ACHN (cell line): ENCODE results near the gene ZNF334.

Source experiments
- DNase-seq: peaks from one replicate; pipeline ENCODE4 v3.0.0-alpha.2; 2015
- in situ Hi-C: cut with HindIII; loops from 2 replicates; pipeline ENCODE4 v1.10.0; 2017; ENCODE audit warnings: low sequenced_read_pairs, low pct_ligation_motif_present, low pct_unique_long_range_greater_than_20kb

ZNF334 gene

GRCh38 chr20:46512943-46513844 lies at the start of gene ZNF334:
Gene ZNF334, minus strand, starts transcription at chr20:46513559. Its CDS starts 1,457 bp downstream, at chr20:46512102.
- no peak for DNase-seq
- in situ Hi-C loops, result no loop called here

- in situ Hi-C loops, result no loop called here
- DNase-seq, result peak; percentile 70
Observed at GRCh38 chr20:46562373-46563169, 49.2 kb upstream of the ZNF334 start.

DNA sequence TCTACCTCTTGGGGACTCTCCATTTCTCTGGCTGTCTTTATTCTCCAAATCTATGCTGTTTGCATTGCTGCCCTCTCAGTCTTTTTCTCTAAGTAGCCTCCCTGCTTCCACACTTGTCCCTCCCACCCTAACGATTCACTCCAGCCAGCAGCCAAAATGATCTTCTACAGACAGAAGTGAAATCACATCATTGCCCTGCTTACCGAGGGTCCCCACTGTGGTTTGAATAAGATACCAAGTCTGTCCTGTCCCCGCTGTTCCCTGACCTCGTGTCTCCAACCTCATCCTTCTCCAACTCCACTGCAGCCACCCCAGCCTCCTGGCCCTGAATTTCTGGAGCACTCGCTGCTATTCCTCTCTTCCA lies 48.6 kb upstream of the ZNF334 start:
- in situ Hi-C loops, result no loop called here
- no peak for DNase-seq

- DNase-seq, result no peak
Observed at GRCh38 chr20:46559685-46560440, 46.5 kb upstream of the ZNF334 start.

GRCh38 chr20:46559001-46559400 lies 45.6 kb upstream of the ZNF334 start:
- DNase-seq, result no peak
- in situ Hi-C loops, result no loop called here

More at GRCh38 chr20:46559685-46560440, 46.5 kb upstream of the ZNF334 start:
- in situ Hi-C loops, result no loop called here

DNA sequence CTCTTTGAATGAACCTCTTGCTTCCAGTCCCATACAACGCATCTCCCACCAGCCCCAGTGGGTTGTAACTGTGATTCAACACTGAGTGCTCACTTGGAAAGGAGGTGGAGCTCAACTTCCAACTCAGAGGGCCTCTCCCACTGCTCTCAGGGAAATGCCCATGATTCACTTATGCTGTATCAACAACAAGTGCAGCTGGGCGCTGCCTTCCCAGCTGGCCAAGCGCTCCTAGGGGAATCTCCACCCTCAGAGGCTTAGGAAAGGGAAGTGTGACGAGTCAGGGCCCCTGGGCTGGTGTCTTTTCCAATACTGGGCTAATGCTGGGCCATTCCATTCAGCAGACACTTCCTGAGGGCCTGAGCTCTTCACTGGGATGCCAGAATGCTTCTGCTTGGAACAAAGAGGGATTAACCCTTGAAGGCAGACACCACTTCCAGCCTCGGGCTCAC lies 45.2 kb upstream of the ZNF334 start:
- peak; percentile 90 for DNase-seq

DNA sequence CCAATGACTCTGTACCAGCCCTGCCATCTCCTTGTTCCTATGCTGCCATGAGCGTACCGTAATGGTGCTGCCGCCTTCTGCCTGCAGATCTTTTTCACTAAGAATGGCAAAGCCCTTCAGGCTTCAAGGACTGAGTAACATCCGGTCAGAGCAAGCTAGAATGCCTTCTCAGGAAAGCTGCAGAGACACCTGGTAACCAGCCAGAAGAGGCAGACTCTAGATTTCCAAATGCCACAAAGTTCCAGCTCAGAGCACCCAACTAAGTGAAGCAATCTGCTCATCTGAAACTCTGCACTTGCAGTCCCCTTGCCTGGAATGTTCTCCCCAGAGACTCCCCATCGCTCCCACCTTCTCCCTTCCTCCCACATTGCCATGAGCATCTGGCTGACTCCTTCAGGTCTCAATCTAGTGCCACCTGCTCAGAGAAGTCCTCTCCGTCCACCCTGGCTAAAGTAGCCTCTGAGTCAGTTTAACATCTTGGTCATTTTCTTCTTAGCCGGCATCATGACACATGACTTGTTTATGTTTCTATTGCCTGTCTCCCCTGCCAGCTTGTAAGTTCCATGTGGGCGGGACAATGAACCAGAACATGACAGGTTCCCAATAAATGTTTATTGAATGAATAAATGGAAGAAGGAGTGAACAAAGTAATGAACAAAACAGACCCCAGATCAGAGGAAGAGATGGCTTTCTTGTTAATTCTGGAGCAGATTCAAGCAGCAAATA lies 44.0 kb upstream of the ZNF334 start:
- DNase-seq, result peak; percentile 71
- in situ Hi-C loops, result no loop called here

More for the DNA sequence above, 45.2 kb upstream of the ZNF334 start:
- in situ Hi-C loops, result no loop called here

DNA sequence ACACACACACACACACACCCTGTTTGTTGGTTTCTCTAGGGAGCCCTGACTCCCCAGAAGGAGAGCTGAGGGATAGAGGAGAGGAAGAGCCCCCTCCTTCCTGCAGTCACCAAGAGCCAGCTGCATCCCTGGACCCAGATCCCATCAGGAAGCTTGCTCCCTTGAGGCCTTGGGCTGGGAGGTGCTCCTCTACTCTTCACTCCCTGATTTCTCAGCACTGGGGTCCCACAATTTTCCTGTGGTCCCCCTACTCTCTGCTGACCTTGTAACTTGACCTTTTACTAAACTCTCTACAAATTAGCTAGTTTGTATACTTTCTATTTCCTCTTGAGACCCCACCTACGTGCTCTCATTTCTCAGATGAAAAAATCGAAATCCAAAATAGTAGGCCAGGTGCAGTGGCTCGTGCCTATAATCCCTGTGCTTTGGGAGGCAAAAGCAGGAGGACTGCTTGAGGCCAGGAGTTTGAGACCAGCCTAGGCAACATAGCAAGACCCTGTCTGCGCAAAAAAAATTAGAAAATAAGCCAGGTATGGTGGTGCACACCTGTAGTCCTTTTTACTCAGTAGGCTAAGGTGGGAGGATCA lies 42.1 kb upstream of the ZNF334 start:
- in situ Hi-C loops, result no loop called here
- no peak for DNase-seq

- in situ Hi-C loops, result no loop called here
- DNase-seq, result no peak
Observed at GRCh38 chr20:46554828-46555227, 41.5 kb upstream of the ZNF334 start.

DNA sequence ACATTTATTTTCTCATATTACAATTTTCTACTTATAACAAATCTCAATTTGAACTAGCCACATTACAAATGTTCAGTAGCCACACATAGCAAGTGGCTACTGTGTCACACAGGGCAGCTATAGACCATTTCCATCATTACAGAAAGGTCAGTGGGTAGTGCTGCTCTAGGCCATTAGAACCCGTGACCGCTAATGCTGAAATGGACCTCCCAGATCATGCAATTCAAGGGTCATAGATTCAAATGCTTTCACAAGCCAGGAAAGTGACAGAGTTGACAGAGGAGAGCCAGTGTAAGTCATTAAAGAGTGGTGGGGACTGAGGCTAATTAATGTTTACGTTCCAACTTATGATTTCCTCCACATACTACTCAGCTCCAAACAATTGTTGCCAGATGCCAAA lies 40.6 kb upstream of the ZNF334 start:
- DNase-seq, result no peak
- in situ Hi-C loops, result no loop called here

DNA sequence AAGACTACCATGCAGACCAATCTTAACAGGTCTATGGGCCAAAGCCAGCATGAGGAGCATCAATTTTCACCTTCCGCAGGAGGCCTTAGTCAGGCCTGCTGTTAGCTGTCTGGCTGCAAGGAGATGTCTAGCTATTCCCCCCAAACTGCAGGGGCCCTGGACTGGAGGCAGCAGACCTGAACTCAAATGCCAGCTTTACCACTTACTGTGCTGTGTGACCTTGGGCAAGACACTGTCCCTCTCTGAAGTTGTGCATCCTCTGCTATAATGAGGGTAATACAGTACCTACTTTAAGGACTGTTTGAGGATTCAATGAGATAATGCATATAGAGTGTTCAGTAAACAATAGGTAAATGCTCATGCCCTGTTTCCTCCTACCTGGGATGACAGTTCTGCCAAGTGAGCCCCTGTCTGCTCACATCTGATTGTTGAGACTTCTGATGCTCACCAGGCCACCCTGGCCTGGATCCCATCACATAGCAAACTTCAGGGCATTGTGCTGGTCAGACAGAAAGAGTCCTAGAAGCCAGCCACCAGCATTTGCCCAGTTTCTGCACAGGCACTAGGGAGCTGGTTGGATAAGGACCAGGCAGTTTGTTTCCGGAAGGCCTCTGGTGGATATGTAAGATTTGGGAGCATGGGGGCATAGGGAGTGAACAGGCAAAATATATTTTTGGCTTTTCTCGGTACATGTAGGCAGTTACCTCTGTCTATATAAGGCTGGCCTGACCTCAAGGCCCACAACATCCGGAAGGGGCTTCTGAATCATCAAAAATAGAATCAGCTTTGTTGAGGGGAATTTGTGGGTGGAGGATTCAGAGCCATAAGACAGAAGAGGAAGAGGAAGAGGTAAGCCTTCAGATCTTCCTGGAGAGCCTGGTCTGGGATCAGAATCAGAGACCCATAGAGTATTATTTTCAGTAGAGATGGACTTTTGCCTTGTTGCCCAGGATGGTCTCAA lies 39.4 kb upstream of the ZNF334 start:
- no peak for DNase-seq
- in situ Hi-C loops, result no loop called here

DNA sequence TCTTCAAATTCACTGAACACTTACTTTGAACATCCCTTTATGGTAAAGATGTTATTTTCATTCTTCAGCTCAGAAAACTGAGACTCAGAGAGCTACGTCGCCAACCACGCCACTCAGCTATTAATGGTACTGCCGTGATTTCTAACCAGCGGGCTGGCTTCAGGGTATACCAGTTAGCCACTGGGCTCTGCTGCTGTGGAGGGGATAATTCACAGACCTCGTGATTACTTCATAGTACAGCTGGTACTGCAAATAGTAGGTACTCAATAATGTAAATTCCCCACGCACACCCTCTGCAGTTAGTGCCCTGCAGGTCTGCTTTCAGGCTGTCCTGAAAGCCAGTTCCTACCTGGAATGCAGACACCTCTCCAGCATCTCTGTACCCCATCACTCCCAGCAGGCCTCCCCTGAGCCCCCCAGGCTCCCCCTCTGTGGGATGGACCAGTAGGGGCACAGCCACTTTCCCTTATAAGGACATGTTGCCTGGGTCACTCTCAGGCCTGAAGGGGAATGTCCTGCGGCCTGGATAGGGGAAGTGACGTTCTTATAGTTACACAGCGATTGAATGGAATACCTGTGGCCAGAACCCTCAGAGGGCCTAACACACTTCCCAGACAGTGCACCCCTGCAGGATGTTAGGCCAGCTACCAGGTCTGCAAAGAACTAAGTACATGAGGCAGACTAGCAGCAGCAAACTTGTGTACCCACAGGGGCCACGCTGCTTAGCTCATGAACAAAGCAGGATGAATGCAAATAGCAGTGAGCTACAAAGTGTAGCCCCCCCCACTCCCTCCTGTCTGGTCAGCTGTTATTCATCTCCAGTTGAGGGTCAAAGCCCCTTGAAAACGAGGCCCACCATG lies 38.4 kb upstream of the ZNF334 start:
- DNase-seq, result no peak
- in situ Hi-C loops, result no loop called here

DNA sequence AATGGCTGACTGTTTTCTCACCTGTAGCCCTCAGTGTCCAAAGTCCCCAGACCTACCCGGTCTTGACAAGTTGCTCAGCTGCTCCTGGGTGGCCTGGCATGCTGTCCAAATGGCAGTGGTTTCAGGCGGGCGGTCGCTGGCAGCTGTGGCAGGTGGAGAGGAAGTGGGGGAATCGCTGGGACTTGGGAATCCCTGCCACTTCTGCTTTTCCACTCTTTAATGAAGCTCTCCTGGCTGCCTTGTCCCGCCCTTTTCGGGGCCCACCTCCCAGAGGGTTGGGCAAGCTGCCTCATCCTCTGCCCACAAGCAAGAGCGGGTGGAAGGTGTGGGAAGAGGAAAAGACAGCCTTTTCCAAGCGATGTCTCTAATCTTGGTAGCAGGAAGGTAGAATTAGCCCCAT lies 37.1 kb upstream of the ZNF334 start, which contains the start of gene OCSTAMP:
Gene OCSTAMP (minus strand): TSS at position 194 of the 400 bp plus-strand sequence. CDS start 94 bp downstream, at position 100.
- no peak for DNase-seq
- in situ Hi-C loops, result no loop called here

- in situ Hi-C loops, result no loop called here
- no peak for DNase-seq
Observed at GRCh38 chr20:46549188-46549972, 36.0 kb upstream of the ZNF334 start.

DNA sequence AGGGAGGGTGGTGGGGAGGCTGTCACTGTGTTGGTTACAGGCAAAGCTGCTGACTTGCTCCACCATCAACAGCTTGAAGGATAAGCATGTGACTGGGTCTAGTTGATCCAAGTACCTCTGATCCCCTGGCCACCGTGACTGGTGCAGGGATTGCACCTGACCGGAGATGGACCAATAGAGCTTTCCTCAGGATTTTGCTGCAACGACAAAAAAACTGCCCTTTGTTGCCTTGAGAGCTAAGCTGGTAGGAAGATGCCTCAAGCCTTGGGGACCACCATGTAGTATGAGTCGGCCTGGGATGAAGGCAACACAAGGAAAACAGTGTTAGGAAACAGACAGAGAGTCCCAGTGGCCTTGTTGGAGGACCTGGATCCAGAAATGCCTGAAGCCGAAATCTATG lies 35.3 kb upstream of the ZNF334 start:
- in situ Hi-C loops, result no loop called here

More for the DNA sequence above, 35.3 kb upstream of the ZNF334 start:
- no peak for DNase-seq
